Measurements from ENCODE around the gene SCLY.

SCLY gene

DNA sequence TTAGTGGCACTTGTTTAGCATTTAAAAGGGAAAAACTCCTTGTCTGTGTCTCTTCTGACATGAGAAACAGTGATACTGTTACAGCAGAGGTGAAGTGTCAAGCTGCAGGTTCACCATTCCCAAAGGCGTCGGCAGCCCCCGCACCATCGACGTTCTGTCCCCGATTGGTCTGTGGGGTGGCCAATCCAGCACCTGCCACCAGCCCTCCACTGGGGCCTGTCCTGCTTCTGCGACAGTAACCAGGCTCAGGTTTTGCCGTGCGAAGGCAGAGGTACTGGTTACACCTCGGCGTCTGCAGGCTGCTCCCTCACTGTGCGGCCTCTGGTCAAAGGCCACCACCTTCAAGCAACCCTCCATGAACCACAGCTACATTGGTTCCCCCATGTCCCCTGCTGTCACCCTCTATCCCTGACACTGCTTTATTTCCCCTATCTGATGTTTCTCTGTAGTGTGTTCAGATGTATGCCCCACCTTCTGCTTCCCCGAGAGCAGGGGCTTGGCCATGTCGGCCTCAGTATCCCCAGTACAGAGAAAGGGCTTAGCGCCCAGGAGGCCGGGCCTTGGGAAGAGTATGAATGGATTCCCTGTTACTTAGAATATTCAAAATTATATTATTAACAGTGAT is 30.7 kb downstream of the SCLY start:
- no peaks in the 10 kb centered on the region for H3K36me3 ChIP-seq (ENCODE audit: control insufficient read depth in 1 of 2, insufficient read depth in 2 of 2, low read length in 2 of 2)
- H3K4me3 ChIP-seq (ENCODE audit: low read depth in 1 of 2, low read length in 2 of 2): no peak overlapping the region
- no peak overlapping the region for H3K27ac ChIP-seq (ENCODE audit: low read length)
- no peaks in the 10 kb centered on the region for H3K9me3 ChIP-seq (ENCODE audit: control insufficient read depth in 1 of 2, low read length in 2 of 2)
- H3K4me1 ChIP-seq (ENCODE audit: control insufficient read depth in 1 of 2, insufficient read depth in 2 of 2, low read length in 2 of 2): no peaks in the 10 kb centered on the region
- H3K27me3 ChIP-seq (ENCODE audit: low read depth, low read length): no peaks in the 10 kb centered on the region

- H3K9me3 ChIP-seq (ENCODE audit: control insufficient read depth in 1 of 2, low read length in 2 of 2): no peaks in the 10 kb centered on the region
- no peak overlapping the region for H3K27ac ChIP-seq (ENCODE audit: low read length)
- no peaks in the 10 kb centered on the region for H3K4me1 ChIP-seq (ENCODE audit: control insufficient read depth in 1 of 2, insufficient read depth in 2 of 2, low read length in 2 of 2)
Observed at GRCh38 chr2:238092486-238093035, 31.8 kb downstream of the SCLY start.

DNA sequence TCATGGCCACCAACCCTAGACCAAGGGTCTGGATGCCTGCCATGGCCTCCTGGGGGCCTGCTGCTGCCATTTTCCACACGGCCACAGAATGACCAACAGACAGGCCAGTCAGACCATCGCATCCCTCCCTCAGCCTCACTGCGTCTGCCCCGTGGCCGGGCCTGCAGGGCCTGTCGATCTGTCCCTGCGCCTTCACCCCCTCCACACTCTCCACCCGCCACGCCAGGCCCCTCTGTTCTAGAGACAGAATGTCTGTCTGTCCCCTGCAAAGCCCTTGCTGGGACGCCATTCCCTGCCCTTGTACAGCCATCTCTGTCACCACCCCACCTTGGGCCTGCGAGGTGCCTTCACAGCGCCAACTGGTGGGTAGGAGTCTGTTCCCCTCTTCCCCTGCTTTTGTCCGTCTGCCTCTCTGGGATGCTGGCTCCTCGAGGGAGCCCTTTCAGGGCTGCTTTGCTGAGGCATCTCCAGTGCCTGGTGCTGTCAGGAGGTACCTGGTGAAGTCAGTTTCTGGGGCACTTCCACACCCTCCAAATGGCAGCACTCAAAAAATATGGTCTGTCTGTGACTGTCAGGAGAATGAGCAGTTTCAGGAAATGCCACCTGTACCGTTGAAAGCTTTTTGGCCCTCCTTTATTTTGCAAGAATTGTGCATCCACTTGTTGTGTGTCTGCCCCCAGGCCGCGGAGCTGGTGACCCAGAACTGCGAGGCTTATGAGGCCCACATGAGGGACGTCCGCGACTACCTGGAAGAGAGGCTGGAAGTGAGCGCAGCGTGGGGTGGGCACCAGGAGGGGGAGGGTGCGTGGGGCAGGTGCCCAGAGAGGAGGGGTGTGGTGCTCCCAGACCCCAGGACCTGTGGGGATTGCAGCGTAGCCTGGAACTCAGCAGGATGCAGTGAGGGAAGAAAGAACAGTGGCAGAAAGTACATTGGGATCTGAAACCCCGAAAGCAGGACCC is 32.7 kb downstream of the SCLY start:
- Histone ChIP-seq H3K4me1 (ENCODE audit: control insufficient read depth in 1 of 2, insufficient read depth in 2 of 2, low read length in 2 of 2) (no peaks in the 10 kb centered on the region), H3K4me3 (ENCODE audit: low read depth in 1 of 2, low read length in 2 of 2) (no peak overlapping the region), H3K27me3 (ENCODE audit: low read depth, low read length) (no peaks in the 10 kb centered on the region), H3K9me3 (ENCODE audit: control insufficient read depth in 1 of 2, low read length in 2 of 2) (no peaks in the 10 kb centered on the region), H3K27ac (ENCODE audit: low read length) (no peak overlapping the region), H3K36me3 (ENCODE audit: control insufficient read depth in 1 of 2, insufficient read depth in 2 of 2, low read length in 2 of 2) (no peaks in the 10 kb centered on the region)

More at GRCh38 chr2:238092486-238093035, 31.8 kb downstream of the SCLY start:
- H3K4me3 ChIP-seq (ENCODE audit: low read depth in 1 of 2, low read length in 2 of 2): no peak overlapping the region
- no peaks in the 10 kb centered on the region for H3K36me3 ChIP-seq (ENCODE audit: control insufficient read depth in 1 of 2, insufficient read depth in 2 of 2, low read length in 2 of 2)
- H3K27me3 ChIP-seq (ENCODE audit: low read depth, low read length): no peaks in the 10 kb centered on the region

GRCh38 chr2:238094438-238095022 is 33.7 kb downstream of the SCLY start:
- no peaks in the 10 kb centered on the region for H3K36me3 ChIP-seq (ENCODE audit: control insufficient read depth in 1 of 2, insufficient read depth in 2 of 2, low read length in 2 of 2)

GRCh38 chr2:238095143-238095542 is 34.3 kb downstream of the SCLY start:
- no peaks in the 10 kb centered on the region for H3K9me3 ChIP-seq (ENCODE audit: control insufficient read depth in 1 of 2, low read length in 2 of 2)
- H3K27ac ChIP-seq (ENCODE audit: low read length): no peak overlapping the region
- no peak overlapping the region for H3K4me3 ChIP-seq (ENCODE audit: low read depth in 1 of 2, low read length in 2 of 2)
- no peaks in the 10 kb centered on the region for H3K27me3 ChIP-seq (ENCODE audit: low read depth, low read length)
- peaks cover 0 to 5% of the 10 kb centered on the region in 2 donors for H3K4me1 ChIP-seq (ENCODE audit: control insufficient read depth in 1 of 2, insufficient read depth in 2 of 2, low read length in 2 of 2)
- H3K36me3 ChIP-seq (ENCODE audit: control insufficient read depth in 1 of 2, insufficient read depth in 2 of 2, low read length in 2 of 2): no peaks in the 10 kb centered on the region

More at GRCh38 chr2:238094438-238095022, 33.7 kb downstream of the SCLY start:
- Histone ChIP-seq H3K27me3 (ENCODE audit: low read depth, low read length) (no peaks in the 10 kb centered on the region), H3K4me3 (ENCODE audit: low read depth in 1 of 2, low read length in 2 of 2) (no peak overlapping the region), H3K9me3 (ENCODE audit: control insufficient read depth in 1 of 2, low read length in 2 of 2) (no peaks in the 10 kb centered on the region), H3K27ac (ENCODE audit: low read length) (no peak overlapping the region), H3K4me1 (ENCODE audit: control insufficient read depth in 1 of 2, insufficient read depth in 2 of 2, low read length in 2 of 2) (peaks cover 0 to 5% of the 10 kb centered on the region in 2 donors)

- no peaks in the 10 kb centered on the region for H3K27me3 ChIP-seq (ENCODE audit: low read depth, low read length)
- no peaks in the 10 kb centered on the region for H3K9me3 ChIP-seq (ENCODE audit: control insufficient read depth in 1 of 2, low read length in 2 of 2)
- no peaks in the 10 kb centered on the region for H3K36me3 ChIP-seq (ENCODE audit: control insufficient read depth in 1 of 2, insufficient read depth in 2 of 2, low read length in 2 of 2)
- H3K27ac ChIP-seq (ENCODE audit: low read length): no peak overlapping the region
- peaks cover 0 to 5% of the 10 kb centered on the region in 2 donors for H3K4me1 ChIP-seq (ENCODE audit: control insufficient read depth in 1 of 2, insufficient read depth in 2 of 2, low read length in 2 of 2)
- H3K4me3 ChIP-seq (ENCODE audit: low read depth in 1 of 2, low read length in 2 of 2): no peak overlapping the region
Observed at GRCh38 chr2:238096311-238097011, 35.7 kb downstream of the SCLY start.

GRCh38 chr2:238097201-238097987 is 36.6 kb downstream of the SCLY start:
- H3K4me3 ChIP-seq (ENCODE audit: low read depth in 1 of 2, low read length in 2 of 2): no peak overlapping the region
- H3K36me3 ChIP-seq (ENCODE audit: control insufficient read depth in 1 of 2, insufficient read depth in 2 of 2, low read length in 2 of 2): no peaks in the 10 kb centered on the region
- H3K4me1 ChIP-seq (ENCODE audit: control insufficient read depth in 1 of 2, insufficient read depth in 2 of 2, low read length in 2 of 2): peaks cover 0 to 5% of the 10 kb centered on the region in 2 donors
- H3K9me3 ChIP-seq (ENCODE audit: control insufficient read depth in 1 of 2, low read length in 2 of 2): no peaks in the 10 kb centered on the region
- H3K27me3 ChIP-seq (ENCODE audit: low read depth, low read length): no peaks in the 10 kb centered on the region
- H3K27ac ChIP-seq (ENCODE audit: low read length): no peak overlapping the region

GRCh38 chr2:238097988-238098871 is 37.4 kb downstream of the SCLY start:
- Histone ChIP-seq H3K4me3 (ENCODE audit: low read depth in 1 of 2, low read length in 2 of 2) (no peak overlapping the region), H3K9me3 (ENCODE audit: control insufficient read depth in 1 of 2, low read length in 2 of 2) (no peaks in the 10 kb centered on the region), H3K27ac (ENCODE audit: low read length) (peak overlapping the region; percentile 2), H3K27me3 (ENCODE audit: low read depth, low read length) (no peaks in the 10 kb centered on the region), H3K4me1 (ENCODE audit: control insufficient read depth in 1 of 2, insufficient read depth in 2 of 2, low read length in 2 of 2) (peaks cover 0 to 5% of the 10 kb centered on the region in 2 donors), H3K36me3 (ENCODE audit: control insufficient read depth in 1 of 2, insufficient read depth in 2 of 2, low read length in 2 of 2) (no peaks in the 10 kb centered on the region)

DNA sequence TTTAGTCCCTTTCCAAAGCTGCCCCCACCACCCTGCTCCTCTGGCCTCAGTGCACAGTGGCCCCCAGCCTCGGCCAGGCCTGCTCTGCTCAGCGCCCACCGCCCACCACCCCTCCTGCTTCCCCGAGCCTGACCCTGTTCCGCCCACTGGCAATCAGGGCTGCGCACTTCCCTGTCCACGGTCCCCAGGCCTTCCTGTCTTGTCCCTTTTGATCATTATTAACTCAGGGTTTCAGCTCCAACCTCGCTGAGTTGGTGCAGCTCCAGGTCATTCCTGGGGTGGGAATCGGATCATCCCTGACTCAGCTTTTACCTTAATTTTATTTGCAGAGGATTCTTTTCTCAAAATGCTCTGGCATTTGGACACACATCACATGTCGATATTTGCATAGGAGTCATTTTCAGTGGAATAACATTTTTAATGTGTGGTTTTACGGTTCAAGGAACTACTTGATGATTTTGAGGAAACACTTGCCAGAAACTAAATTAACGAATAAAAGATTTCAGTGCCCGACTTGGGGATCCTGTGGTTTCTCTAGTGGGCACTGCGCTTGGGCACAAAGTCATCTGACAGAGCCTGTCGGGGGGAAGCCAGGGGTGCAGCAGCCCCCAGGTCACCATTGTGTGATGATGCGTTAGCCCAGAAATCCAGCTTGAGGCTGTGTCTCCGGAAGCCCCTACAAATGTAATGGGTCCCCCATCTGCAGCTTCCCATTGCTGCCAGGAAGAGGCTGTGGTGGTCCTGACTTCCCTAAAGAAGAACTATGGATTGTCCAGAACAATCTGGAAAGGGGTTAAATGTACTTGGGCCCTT is 38.3 kb downstream of the SCLY start:
- H3K27ac ChIP-seq (ENCODE audit: low read length): peak overlapping the region; percentile 2
- H3K4me3 ChIP-seq (ENCODE audit: low read depth in 1 of 2, low read length in 2 of 2): no peak overlapping the region

More for the DNA sequence above, 38.3 kb downstream of the SCLY start:
- Histone ChIP-seq H3K9me3 (ENCODE audit: control insufficient read depth in 1 of 2, low read length in 2 of 2) (no peaks in the 10 kb centered on the region), H3K36me3 (ENCODE audit: control insufficient read depth in 1 of 2, insufficient read depth in 2 of 2, low read length in 2 of 2) (no peaks in the 10 kb centered on the region), H3K27me3 (ENCODE audit: low read depth, low read length) (no peaks in the 10 kb centered on the region), H3K4me1 (ENCODE audit: control insufficient read depth in 1 of 2, insufficient read depth in 2 of 2, low read length in 2 of 2) (peaks cover 0 to 5% of the 10 kb centered on the region in 2 donors)
